CD4-positive, alpha-beta T cell treated with Interleukin-15 for 1 hour (primary cell): ENCODE data around the gene RBM33.

Source experiments
- DNase-seq: peaks from one replicate; pipeline ENCODE4 v3.0.0-alpha.2; 2020

Gene RBM33

DNA sequence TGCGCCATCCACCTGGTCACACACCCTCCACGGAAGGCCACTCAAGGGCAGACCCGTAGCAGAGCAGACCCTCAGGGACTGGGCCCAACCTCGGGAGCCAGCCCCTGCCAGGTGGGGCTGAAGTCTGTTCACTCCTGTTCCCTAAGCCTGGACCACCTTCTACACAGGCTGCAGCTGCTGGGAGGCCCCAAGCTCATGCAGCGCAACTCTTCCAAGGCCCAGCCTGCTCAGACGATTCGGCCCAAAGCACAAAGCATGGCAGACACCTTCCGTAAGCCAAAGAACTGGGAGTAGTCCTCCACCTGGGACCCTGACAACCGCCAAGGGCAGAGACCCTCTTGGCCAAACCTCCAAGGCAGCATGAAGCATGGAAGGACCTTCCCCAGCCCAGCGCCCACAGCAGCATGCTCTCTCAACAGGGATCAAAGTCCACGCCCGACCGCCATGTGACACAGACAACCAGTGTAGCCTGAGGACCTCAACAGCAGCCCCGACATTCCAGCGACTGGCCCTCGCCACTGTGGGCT is 156.3 kb downstream of the RBM33 start:
- no peak for DNase-seq

DNA sequence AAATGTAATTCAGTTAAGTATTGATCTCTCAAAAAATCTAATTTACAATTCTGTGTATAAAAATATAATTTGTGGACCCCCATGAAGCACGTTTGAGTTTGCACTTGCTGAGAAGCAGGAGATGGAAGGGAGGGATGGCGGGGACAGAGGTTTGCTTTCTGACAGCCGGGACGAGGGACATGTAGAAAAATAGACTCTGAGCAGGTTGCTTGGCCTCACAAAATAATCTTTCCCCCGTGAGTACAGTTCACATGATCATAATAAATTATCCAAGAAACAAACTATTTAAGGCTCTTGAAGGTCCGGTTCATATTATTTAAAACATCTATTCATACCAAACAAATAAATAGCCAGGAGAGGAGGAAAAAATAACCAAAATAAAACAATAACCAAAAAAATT is 157.8 kb downstream of the RBM33 start:
- DNase-seq = no peak

DNA sequence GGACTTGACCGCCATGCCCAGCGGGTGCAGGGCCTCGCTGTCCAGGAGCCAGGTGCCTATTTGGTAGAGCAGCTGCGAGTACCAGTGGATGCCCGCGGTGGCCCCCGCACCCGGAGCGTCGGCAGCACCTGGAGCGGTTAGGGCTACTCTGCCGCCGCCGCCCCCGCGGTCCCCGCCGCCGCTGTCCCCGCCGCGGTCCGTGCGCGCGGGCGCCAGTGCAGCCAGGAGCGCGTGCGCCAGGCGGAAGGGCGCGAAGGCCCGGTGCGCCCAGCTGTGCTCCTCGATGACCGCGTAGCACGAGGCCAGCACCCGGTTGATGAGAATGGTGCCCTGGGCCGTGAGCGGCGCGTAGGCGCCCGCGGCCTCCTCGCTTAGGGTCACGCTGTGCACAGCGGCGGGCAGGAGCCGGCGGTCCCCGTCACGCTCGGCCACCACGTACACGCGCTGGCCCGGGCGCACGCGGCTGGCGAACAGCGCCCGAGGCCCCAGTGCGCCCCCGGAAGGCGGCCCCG is 158.5 kb downstream of the RBM33 start:
- no peak for DNase-seq

DNA sequence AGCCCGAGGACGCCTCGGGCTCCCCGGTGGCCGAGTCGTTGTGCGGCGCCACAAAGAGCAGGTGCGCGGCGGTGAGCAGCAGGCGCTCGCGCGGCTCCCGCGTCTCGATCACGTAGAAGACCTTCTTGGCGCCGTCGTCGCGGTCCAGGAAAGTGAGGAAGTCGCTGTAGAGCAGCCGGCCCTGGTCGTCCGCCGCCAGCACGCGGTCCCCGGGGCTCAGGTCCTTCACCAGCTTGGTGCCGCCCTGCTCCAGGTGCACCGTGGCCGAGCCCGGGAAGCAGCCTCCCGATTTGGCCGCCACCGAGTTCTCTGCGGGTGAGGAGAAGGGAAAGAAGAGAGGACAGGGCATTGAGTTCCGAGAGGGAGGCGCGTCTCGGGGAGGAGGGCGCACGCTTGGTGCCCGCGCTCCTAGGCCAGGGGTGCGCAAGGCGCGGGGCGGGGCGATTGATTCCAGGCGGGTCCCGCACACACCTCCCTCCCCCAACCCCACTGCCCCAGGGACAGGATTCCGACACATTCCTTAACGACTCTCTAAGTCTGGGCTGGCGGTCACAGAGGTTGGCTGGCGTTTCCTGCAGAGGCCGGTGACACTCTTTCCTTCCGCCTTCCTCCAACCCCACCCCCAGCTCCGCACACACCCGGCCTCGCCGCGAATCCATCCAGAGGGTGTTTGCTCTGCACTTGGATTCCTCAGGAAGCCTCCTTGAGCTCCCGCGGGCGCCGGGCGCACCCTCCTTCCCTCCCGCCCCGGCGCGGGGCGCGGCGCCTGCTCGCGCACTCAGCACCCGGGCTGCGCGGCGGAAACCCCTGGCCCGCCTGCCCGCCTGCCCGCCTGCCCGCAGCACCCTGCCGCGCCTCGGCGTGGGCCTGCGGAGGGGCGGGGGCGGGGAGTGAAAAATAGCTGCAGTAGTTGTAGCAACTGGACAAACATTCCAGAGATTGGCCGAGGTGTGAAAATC is 159.2 kb downstream of the RBM33 start:
- DNase-seq = no peak

DNA sequence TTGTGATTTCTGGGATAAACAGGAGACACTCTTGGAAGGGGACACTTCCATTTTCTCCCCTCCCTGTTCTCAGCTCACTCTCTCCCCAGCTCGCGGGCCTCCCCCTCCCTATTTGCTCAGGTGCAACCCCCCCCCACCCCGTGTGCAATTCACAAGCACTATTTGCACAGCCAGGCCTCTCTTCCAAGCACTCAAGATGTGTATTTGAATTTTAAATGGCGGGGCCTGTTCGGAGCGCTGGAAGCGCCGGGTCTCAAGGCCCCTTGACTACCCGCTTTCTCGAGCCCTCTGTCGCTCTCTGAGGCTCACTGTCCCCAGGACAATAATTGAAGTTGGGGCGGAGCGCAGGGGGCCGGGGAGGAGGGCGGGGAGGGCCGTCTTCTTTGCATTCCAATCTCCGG is 160.0 kb downstream of the RBM33 start:
- DNase-seq = no peak

DNA sequence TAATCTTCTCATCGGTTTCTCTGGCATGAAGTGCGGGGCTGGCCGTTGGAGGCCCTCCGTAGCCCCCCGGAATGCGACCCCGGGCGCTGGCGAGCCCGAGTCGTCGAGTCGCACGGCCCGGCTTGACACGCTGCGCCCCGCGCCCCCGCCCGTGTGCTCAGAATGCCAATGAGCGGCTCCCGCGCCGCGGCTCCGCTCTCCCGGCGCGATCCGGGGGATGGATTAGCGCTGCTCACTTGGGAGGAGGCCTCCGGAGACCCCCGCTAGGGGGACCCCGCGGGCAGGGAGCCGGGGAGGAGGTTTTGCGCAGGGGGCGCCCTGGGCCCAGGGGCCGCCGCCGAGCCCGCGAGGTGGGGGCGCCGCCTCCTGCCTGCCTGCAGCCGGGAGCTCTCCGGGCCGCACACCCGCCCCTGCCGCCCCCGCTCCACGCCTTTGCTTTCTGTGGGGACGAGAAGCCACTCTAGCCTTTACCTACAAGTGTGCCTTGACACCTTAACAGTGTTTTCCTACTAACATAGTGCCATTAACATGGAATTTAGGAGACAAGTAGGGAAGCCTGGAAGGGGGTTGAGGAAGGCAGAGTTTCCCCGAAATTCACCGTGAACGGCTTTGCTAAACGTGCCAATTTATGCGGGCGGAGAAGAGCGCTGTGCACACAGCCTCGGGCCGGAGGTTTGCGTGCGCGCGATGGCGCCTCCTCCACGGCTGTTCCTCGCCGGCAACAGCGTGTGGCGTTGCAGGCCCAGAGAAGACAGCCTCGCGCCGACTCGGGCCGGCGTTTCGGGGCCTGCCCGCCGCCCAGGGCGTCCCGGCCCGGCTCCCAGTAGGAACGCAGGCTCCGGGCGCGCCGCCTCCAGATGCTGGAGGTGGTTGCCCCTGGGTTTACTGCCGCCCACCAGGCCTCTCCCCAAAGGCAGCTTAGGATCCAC is 160.7 kb downstream of the RBM33 start:
- DNase-seq = no peak

DNA sequence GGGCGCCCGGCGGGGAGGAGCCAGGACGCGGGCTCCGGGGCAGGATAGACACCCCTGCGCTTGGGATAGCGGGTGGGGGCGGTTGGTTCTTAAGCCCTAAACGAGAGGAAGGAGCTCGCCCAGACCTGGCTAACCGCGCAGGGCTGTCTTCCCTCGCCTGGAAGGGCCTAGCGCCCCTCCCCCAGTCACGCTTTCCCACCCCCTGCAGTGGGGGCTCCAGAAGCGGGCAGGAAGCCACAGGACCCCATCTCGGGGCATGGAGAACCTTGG is 161.3 kb downstream of the RBM33 start:
- no peak for DNase-seq

DNA sequence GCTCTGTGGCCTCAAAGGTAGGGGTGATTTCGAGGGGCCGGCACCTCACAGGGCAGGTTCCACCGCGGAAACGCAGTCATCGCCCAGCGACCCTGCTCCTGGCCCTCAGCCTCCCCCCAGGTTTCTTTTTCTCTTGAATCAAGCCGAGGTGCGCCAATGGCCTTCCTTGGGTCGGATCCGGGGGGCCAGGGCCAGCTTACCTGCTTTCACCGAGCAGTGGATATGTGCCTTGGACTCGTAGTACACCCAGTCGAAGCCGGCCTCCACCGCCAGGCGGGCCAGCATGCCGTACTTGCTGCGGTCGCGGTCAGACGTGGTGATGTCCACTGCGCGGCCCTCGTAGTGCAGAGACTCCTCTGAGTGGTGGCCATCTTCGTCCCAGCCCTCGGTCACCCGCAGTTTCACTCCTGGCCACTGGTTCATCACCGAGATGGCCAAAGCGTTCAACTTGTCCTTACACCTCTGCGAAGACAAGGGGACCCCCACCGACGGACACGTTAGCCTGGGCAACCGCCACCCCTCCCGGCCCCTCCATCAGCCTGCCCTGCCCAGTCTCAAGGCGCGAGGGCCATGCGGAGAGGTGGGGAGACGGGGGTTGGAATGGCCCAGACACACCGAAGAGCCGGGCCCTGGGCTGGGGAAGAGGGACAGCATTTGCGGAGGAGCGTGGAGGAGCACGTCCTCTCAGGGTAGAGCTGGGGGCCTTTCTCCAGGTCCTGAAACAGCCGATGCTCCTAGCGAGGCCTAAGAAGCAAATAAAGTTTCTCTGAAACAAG is 161.8 kb downstream of the RBM33 start:
- no peak for DNase-seq

DNA sequence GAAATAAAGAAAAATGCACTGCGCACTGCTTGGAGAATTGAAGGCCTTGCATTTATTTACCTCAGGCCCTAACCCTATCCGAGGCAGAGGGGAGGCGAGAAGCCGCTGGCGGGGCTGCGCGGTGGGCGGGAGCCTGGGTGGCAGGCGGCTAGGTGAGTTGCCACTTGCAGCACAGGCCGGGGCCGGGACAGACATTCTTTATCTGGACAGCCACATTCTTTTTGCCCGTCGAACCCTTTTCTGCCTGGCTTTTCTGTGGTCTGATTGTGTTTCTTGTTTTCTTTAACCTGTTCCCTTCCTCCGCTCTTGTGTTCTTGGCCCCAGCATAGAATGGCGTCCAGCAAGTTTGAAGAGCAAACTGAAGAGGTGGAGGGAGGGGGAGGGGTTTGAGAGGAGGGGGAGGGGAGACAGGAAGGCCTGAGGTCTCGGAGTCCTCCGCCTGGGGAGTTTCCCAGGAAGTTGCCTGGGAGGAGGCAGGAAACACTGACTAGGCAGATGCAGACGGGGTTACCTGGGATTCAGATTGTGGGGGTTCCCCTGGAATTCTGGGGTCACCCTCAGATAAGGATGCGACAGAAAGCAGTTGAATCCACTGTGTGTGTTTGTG is 162.7 kb downstream of the RBM33 start:
- DNase-seq = no peak

DNA sequence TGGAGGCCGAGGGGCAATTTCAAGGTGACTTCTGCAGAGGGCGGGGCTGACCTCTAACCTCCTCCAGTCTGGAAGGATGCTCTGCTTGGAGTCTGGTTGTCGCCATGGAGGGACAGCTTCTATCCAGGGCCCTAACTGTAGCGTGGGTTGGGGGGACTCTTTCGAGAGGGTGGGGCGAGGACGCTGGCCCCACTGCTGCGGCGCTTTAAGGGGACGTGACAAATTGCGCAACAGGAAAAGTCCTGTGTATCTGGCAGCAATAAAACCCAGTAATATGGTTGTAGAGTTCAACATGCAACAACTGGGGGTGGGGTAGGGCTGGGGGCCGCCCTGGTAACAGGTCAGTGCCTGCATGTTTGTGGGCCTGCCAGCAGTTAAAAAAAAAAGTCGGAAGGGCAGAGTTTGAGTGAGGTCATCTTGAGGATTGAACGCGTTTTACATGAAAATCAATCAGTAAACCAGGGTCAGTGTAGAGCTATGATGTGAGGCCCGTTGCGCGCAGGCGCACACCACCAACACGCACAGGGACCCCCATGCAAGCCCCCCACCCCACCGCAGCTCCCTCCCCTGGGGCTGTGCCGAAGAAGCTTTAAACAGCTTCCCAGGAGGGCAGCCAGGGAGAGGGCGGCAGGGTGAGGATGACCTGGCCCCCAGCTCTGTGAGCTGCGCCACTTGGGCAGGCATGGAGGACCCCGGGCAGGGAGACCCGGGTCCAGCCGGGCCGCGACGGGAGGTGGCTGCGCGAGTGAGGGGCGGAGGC is 163.5 kb downstream of the RBM33 start:
- no peak for DNase-seq

DNA sequence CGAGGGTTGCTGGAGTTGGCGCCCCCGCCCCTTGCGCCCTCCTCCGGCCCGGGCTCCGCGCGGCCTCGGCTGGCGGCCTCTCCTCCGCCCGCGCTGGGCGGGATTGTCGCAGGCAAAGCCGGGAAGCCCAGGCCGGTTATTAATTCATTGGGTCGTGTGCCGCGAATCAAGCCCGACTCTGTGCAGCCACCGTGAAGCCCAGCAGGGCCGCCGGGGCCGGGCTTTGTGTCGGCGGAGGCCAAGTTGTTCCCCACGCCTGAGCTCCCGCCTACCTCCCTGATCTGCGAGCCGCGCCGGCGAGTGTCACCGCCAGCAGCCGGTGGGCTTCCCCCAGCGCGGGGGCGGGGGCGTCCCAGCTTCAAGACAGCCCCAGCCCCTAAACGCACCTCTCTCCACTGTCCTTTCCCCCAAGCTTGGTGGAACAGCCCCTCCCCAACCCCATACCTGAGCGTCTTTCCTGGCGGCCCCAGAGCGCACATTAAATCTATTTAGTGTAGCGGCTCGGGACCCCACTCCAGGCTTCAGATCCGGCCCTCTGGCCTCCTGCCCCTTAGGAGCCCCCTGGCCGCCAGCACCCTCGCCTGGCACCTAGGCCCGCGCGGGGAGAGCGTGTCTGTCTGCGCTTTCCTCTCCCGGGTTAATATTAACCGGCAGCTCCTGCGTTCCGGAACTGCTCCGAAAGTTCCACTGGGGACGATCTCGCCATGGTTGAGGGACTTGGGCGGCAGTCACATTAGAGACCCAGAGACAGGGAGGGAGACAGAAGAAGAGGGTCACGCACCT is 164.3 kb downstream of the RBM33 start:
- no peak for DNase-seq

DNA sequence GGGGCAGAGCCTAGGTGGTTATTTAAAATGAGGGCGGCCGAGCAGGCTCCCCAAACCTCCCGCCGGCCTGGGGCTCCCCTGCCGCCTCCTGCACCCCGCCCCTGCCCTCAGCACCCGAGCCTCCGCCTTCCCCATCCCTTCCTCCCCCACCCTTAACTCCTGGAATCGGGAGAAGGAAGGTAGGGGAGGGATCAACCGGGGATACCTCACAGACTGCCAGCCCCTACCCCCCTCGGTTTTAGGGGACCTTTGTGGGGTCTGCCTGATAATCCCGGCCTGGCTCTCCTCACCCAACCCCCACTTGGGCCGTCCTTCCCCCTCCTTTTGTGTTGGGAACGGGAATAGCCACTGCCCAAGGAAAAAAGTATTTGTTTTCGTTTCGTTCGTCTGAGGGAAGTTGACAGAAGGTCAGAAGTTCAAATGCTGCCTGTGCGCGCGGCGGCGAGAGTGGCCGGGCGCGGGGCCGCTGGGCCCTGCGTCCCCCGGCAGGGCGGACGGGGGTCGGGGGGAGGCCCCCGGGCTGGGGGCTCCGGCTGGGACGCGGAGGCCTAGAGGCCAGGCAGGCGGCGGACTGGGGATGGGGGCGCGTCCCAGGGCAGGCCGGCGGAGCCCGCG is 165.0 kb downstream of the RBM33 start:
- no peak for DNase-seq

DNA sequence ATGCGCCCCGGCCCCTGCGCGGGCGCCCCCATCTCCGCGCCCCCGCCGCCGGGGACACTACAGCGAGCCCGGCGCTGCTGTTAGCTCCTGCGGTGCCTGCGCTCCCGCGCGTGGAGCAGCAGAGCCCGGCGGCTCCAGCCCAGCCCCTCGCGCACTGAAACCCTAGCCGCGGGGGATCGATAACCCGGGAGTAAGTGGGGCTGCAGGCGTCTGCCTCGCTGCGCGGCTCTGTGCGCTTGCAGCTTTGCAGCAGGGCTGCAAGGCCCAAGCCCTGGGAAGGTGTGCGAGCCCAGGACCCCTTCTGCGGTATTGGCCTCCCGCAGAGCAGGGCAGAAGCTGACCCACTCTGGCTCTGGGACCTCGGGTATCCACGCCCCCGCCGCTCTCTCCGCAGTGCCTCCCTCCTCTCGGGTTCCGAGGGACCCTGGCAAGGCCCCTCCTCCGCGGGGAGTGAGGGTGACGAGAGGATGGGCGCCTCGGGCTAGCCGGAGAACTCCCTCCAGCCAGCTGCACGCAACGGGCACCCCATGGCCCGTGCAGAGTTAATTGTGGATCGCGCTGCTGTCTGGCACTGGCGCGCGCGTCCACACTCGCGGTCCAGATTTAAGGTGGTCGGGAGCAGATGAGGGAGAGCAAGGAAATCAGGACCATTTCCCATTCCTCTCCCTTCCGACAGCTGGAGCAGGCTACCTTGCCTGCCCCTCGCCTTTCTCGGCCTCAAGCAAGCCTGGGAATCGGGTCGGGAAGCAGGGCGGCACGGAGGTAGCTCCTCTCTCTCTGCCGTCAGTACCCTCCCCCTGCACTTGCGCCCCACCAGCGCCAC is 165.7 kb downstream of the RBM33 start:
- no peak for DNase-seq

DNA sequence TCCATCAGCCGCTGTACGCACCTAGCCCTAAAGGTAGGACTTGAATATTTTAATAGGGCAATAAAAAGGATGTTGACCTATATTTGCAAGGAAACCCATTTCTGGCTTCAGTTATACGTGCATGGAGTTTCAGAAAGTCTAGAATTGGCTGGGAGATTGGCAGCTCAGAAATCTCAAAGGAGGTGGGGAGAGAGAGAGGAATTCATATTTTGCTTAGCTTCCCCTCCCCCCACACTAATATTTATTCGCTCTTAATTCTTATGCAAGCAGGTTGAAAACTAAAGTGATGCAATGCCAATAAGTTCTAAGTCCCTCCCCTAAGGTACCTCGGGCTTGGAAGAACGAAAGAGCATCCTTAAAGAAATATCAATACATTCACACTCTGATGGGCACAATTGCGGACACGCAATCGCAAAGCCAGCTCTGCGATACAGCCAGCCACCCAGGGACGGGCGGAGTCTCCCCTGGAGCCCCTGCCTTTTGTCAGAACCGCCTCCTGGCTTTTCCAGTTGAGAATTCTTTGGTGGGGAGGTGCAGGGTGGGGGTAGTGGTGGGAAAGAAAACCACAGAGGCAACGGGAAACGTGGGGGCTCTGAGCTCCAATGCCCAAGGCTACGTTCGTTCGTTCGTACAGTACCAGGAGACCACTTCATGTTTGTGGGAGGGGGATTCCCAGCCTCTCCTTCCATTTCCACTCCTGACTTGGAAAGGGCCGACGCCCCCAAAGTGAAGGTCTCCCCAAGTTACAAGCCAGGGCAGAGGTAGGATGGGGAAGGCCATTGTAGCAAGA is 166.5 kb downstream of the RBM33 start:
- no peak for DNase-seq

DNA sequence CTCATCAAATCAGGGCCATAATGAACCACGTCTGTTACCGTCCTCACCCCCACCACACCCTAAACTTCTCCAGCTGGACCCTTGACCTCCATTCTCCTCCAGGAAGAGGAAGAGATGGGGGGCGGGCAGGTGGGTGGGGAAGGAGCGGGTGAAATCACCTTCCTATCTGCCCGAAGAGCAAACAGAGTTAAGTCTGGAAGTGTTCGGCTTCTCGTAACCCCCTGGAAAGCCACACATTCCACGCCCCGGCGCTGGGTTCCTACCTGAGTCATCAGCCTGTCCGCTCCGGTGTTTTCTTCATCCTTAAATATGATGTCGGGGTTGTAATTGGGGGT is 167.1 kb downstream of the RBM33 start:
- DNase-seq = no peak

DNA sequence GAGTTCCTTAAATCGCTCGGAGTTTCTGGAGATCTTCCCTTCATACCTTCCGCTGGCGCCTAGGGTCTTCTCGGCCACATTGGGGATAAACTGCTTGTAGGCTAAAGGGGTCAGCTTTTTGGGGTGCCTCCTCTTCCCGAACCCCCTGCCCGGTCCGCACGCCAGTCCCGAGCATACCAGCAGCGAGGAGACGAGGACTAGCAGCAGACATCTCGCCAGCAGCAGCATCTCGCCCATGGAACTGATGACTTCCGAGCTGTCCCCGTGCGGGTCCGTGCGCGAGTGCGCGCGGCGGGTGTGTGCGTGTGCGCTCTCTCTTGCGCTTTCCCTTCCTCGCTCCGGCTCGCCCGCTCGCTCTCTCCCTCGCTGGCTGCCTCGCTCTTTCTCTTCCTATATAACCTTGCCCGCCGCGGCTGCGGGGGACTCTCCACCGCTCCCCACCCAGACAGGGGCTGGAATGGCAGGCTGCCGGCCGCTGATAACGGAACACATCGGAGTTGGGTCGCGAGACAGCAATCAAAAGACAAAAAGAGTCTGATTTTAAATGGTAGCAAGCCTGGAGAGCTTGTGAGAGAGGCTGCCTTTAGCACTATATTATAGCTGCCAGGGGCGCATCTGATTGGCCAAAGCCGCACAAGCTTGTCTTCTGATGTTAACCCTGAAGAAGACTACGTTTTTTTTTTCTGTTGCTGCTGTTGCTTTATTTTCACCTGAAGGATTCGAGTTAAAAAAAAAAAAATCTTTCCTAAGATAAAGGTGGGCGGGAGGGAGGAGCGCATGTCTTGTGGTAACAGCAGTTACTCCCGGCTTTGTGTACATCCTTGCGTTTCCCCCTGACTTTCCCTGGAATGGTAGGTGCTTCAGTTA is 167.7 kb downstream of the RBM33 start, which contains the start of gene SHH:
Gene SHH (minus strand): TSS at position 569 of the 867 bp plus-strand sequence. CDS start 341 bp downstream, at position 228.
- DNase-seq = no peak

DNA sequence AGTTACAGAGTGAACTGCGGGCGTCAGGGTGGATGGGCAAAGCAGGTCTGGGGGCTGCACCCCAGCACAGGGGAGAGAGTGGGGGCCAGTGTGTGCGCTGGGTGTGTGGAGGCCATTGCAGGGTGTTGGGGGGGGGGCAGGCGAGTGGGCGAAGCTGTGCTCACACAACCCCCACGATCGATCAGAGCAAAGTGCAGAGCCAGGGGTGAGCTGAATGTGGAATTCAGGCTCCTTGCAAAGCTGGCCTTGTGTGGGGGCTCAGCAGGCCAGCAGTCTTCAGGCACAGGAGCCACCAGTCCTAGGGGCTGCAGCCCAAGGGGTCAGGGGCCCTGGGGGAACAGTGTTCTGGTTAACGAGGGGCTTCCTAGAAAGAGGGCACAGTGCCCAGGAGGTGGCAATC is 168.7 kb downstream of the RBM33 start:
- no peak for DNase-seq
